Cardiac fibroblast (primary cell): ENCODE data around the gene NHLH1.

ENCODE experiments used
- DNase-seq, 2 donors: peaks; one replicate each; pipeline versions ENCODE4 v3.0.0 to v3.0.0-alpha.2; 2010; ENCODE audit warnings: low read depth in 2 of 2
- H3K4me3 ChIP-seq, 2 donors: replicated peaks in 1 of 2; 1 replicate in 1 of 2; 2 replicates in 1 of 2; pipeline ENCODE4 v1.5.1; 2011; ENCODE audit warnings: low read depth in 2 of 2, low read length in 2 of 2, mild to moderate bottlenecking in 2 of 2, moderate library complexity in 1 of 2
- CTCF ChIP-seq: IDR thresholded peaks from one replicate; pipeline ENCODE4 v1.5.1; 2011; ENCODE audit warnings: low read depth, mild to moderate bottlenecking, low read length, inconsistent platforms

The NHLH1 gene

GRCh38 chr1:160409486-160409885 is 42.6 kb downstream of the NHLH1 start:
- DNase-seq, result no peak
- no peak for TF ChIP-seq CTCF
- no peak overlapping the region for H3K4me3 ChIP-seq

- no peak overlapping the region for H3K4me3 ChIP-seq
- TF ChIP-seq CTCF, result no peak
- DNase-seq, result peak in 1 of 2 donors; percentile 43
Measured at GRCh38 chr1:160410406-160411005, 43.6 kb downstream of the NHLH1 start.

GRCh38 chr1:160411271-160412027 is 44.6 kb downstream of the NHLH1 start:
- TF ChIP-seq CTCF, result no peak
- no peak for DNase-seq

GRCh38 chr1:160412028-160412362 is 45.1 kb downstream of the NHLH1 start:
- H3K4me3 ChIP-seq, result no peak overlapping the region
- no peak for TF ChIP-seq CTCF
- DNase-seq, result no peak

More at GRCh38 chr1:160411271-160412027, 44.6 kb downstream of the NHLH1 start:
- H3K4me3 ChIP-seq, result no peak overlapping the region

- no peak overlapping the region for H3K4me3 ChIP-seq
- DNase-seq, result no peak
- TF ChIP-seq CTCF, result no peak
Measured at GRCh38 chr1:160413716-160414115, 46.8 kb downstream of the NHLH1 start.

- no peak for DNase-seq
- no peak overlapping the region for H3K4me3 ChIP-seq
- TF ChIP-seq CTCF, result no peak
Measured at GRCh38 chr1:160414881-160415280, 48.0 kb downstream of the NHLH1 start.
